Progenitor cell of endocrine pancreas (in vitro differentiated cells): ENCODE data around the gene ATG9A. TPM values are rescaled to one million over a fixed set of nuclear protein-coding genes. Genes with fewer than 3 reads are reported as not detected.
A peak's percentile ranks its signal among the peaks of the same experiment; 100 is the strongest.

Source experiments
- DNase-seq: peaks from one replicate; pipeline ENCODE4 v3.0.0; 2021; ENCODE audit warnings: low spot score; ENCODE audit not compliant: unreplicated experiment
- H3K27ac Mint-ChIP-seq: 2 replicates; pipeline ENCODE4 v1.8.0; 2021; ENCODE audit warnings: mild to moderate bottlenecking, moderate library complexity, mixed read lengths
- H3K27me3 Mint-ChIP-seq: 2 replicates; pipeline ENCODE4 v1.8.0; 2021; ENCODE audit warnings: mixed read lengths
- H3K36me3 Mint-ChIP-seq: 2 replicates; pipeline ENCODE4 v1.8.0; 2022; ENCODE audit warnings: mixed read lengths; ENCODE audit not compliant: insufficient read depth
- H3K4me1 Mint-ChIP-seq: 2 replicates; pipeline ENCODE4 v1.8.0; 2021; ENCODE audit warnings: low read depth, mixed read lengths
- H3K4me3 Mint-ChIP-seq: 2 replicates; pipeline ENCODE4 v1.8.0; 2021; ENCODE audit warnings: low read depth, mild to moderate bottlenecking, moderate library complexity, mixed read lengths
- H3K9me3 Mint-ChIP-seq: 2 replicates; pipeline ENCODE4 v1.8.0; 2021; ENCODE audit warnings: low read depth, mixed read lengths
- total RNA-seq: library from RNA; stranded (reverse); gene quantifications from 2 replicates; pipeline ENCODE4 v1.2.1, GENCODE V29; 2021
- TF ChIP-seq, protein P1 (sequence below): fragments of 200-600 bp; sonication (generic); IDR thresholded peaks from one replicate; pipeline ENCODE4 v1.5.0; 2021; ENCODE audit warnings: antibody characterized with exemption, mild to moderate bottlenecking; ENCODE audit not compliant: unreplicated experiment

The ATG9A gene
- total RNA-seq, 1 donor from 2014 or later = 43.6 TPM

DNA sequence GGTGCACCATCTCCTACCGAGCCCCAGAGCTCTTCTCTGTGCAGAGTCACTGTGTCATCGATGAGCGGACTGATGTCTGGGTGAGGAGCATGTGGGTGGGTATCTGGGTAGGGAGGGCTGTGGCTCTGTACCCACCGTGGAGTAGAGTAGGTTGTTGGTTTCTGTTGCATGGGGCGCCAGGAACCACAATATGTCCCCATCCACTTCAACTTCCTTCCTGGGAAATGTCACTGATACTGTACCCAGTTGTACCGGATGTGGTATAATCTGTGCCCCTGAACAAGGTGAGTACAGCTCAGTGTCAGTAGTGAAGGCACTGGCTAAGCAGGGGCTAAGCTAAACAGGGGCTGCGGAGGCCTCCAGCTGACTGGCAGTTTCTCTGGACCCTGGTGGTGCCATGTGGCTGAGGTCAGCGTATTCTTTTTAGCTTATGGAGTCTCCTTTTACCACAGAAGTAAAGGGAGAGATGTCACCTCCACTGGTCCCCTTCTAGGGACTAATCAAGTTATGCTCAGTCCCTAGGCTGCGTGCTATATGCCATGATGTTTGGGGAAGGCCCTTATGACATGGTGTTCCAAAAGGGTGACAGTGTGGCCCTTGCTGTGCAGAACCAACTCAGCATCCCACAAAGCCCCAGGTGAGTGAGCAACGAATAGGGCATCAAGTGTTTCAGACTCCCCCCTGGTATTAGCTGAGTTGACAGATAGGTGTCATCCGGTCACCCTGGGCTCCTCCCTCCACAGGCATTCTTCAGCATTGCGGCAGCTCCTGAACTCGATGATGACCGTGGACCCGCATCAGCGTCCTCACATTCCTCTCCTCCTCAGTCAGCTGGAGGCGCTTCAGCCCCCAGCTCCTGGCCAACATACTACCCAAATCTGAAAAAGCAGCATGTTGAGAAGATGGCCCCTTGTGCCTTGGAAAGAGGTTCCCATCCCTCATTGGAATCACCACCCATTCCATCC lies 18.5 kb upstream of the ATG9A start:
- Mint-ChIP-seq H3K9me3 (no peaks in the 10 kb centered on the region), H3K36me3 (no peaks in the 10 kb centered on the region), H3K4me3 (peak overlapping the region; percentile 31), H3K27ac (no peak overlapping the region), H3K27me3 (peaks cover 23% of the 10 kb centered on the region), H3K4me1 (peaks cover 21% of the 10 kb centered on the region)
- TF ChIP-seq, protein P1, sequence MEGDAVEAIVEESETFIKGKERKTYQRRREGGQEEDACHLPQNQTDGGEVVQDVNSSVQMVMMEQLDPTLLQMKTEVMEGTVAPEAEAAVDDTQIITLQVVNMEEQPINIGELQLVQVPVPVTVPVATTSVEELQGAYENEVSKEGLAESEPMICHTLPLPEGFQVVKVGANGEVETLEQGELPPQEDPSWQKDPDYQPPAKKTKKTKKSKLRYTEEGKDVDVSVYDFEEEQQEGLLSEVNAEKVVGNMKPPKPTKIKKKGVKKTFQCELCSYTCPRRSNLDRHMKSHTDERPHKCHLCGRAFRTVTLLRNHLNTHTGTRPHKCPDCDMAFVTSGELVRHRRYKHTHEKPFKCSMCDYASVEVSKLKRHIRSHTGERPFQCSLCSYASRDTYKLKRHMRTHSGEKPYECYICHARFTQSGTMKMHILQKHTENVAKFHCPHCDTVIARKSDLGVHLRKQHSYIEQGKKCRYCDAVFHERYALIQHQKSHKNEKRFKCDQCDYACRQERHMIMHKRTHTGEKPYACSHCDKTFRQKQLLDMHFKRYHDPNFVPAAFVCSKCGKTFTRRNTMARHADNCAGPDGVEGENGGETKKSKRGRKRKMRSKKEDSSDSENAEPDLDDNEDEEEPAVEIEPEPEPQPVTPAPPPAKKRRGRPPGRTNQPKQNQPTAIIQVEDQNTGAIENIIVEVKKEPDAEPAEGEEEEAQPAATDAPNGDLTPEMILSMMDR = no peak
- DNase-seq = no peak

DNA sequence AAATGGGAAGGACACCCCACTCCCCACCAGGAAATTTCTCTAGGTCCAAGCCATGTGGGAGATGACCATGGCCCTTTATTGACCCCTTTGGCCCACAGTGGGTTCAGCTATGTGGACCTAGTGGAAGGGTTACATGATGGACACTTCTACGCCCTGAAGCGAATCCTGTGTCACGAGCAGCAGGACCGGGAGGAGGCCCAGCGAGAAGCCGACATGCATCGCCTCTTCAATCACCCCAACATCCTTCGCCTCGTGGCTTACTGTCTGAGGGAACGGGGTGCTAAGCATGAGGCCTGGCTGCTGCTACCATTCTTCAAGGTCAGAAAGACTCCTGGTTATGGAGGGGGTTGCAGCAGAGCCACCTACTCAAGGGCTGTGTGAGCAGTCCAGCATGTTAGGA lies 17.1 kb upstream of the ATG9A start:
- no peaks in the 10 kb centered on the region for H3K36me3 Mint-ChIP-seq
- H3K4me1 Mint-ChIP-seq = peaks cover 21% of the 10 kb centered on the region
- DNase-seq = no peak
- H3K27ac Mint-ChIP-seq = no peak overlapping the region
- peak overlapping the region; percentile 89 for H3K4me3 Mint-ChIP-seq
- TF ChIP-seq, protein P1 = no peak
- no peaks in the 10 kb centered on the region for H3K9me3 Mint-ChIP-seq
- H3K27me3 Mint-ChIP-seq = peaks cover 9% of the 10 kb centered on the region

DNA sequence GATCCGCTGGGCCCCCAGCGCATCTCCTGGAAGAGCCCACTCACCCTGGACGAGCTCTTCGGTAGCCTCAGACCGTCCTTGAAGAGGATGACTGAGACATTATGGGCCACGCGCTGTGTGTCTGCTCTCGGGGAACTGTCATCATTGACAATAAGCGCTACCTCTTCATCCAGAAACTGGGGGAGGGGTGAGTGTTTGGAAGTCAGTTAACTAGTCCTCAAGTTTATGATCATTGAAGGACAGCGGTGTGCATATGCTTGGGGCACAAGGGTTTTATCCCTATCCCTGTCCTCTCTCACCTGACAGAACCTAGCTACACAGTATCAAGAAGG lies 16.4 kb upstream of the ATG9A start:
- Mint-ChIP-seq H3K4me1 (peaks cover 21% of the 10 kb centered on the region), H3K27me3 (peaks cover 3% of the 10 kb centered on the region), H3K4me3 (peak overlapping the region; percentile 89), H3K27ac (peak overlapping the region; percentile 99), H3K36me3 (no peaks in the 10 kb centered on the region), H3K9me3 (no peaks in the 10 kb centered on the region)
- DNase-seq = no peak
- TF ChIP-seq, protein P1 = no peak

DNA sequence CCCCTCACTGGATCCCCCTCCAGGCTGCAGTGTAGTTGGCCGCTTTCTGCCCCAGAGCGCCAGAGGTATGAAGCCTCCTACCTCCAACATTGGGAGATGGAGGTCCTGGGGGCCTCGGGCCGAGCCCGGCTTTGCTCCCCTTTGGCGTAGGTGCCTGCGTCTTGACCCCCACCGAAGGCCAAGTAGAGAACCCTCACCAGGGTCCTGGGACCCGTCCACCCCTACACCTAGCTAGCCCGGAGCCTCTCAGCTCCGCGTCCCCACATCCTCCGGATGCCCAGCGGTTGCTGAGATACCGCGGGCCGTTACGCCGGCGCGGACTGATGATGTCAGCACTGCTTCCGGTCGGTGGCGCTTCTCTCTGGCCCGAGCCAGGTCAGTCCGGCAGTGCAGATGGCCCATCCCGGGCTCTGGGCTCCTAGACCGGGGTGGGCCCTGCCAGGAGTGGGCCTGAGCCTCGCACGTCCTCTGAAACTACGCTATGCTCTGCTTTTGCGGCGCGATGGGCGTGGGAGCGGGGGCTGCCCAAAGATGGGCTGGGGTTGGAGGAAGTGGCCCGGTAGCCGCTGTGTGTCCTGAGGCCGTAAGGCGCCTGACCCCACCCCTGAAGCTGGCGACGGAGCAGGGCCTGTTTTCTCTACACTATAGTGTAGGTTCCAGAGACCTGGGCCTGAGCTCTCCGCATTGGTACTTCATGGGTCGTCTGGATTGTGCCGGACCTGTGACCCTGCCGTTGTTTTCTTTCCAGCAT lies 15.9 kb upstream of the ATG9A start, which contains the start of the genes GLB1L and STK16:
Gene GLB1L, minus strand, starts transcription at position 297 of the 751 bp plus-strand sequence. CDS start 1,871 bp downstream, outside the sequence.
Gene STK16, plus strand, starts transcription at position 332 of the 751 bp plus-strand sequence. CDS start 521 bp downstream, outside the sequence.
- TF ChIP-seq, protein P1 = no peak
- Mint-ChIP-seq H3K4me1 (peaks cover 21% of the 10 kb centered on the region), H3K36me3 (no peaks in the 10 kb centered on the region), H3K4me3 (peak within 1 kb of the TSS; percentile 89), H3K9me3 (no peaks in the 10 kb centered on the region), H3K27me3 (no peaks in the 10 kb centered on the region), H3K27ac (peak within 1 kb of the TSS; percentile 99)
- DNase-seq = peak; percentile 93

DNA sequence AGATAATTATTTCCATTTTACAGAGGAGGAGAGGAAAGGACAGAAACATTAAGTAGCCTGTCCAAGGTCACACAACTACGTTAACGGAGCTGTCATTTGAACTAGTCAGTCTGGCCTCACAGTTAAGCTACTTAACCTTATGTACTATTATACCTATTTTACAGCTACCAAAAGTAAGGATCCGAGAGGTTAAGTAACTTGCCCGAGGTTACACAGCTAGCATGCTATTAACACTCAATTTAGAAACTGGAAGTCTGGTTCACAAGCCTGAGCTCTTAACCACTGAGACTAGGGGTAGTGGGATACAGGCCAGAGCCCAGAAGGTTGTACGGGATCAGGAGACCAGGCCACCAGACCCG lies 15.3 kb upstream of the ATG9A start:
- peaks cover 19% of the 10 kb centered on the region for H3K4me1 Mint-ChIP-seq
- TF ChIP-seq, protein P1 = no peak
- no peaks in the 10 kb centered on the region for H3K9me3 Mint-ChIP-seq
- DNase-seq = no peak
- no peaks in the 10 kb centered on the region for H3K27me3 Mint-ChIP-seq
- H3K4me3 Mint-ChIP-seq = peak overlapping the region; percentile 89
- H3K27ac Mint-ChIP-seq = peak overlapping the region; percentile 99
- no peaks in the 10 kb centered on the region for H3K36me3 Mint-ChIP-seq
